Chondrocyte (in vitro differentiated cells): ENCODE data around the gene IGF2BP1. TPM values are rescaled to one million over a fixed set of nuclear protein-coding genes. Genes with fewer than 3 reads are reported as not detected.

Source experiments
- DNase-seq: peaks from one replicate; pipeline ENCODE4 v3.0.0; 2021; ENCODE audit warnings: mixed read lengths, low spot score
- H3K27ac Mint-ChIP-seq: one replicate; pipeline ENCODE4 v1.8.0; 2021; ENCODE audit warnings: mild to moderate bottlenecking, moderate library complexity, mixed read lengths; ENCODE audit not compliant: unreplicated experiment
- H3K27me3 Mint-ChIP-seq: 2 replicates; pipeline ENCODE4 v1.8.0; 2021; ENCODE audit warnings: low read depth, mixed read lengths
- H3K36me3 Mint-ChIP-seq: 2 replicates; pipeline ENCODE4 v1.8.0; 2021; ENCODE audit warnings: low read depth, mixed read lengths
- H3K4me1 Mint-ChIP-seq: 2 replicates; pipeline ENCODE4 v1.8.0; 2021; ENCODE audit warnings: low read depth, mild to moderate bottlenecking, mixed read lengths
- H3K4me3 Mint-ChIP-seq: one replicate; pipeline ENCODE4 v1.8.0; 2021; ENCODE audit warnings: mild to moderate bottlenecking, moderate library complexity, mixed read lengths; ENCODE audit not compliant: unreplicated experiment
- H3K9me3 Mint-ChIP-seq: 2 replicates; pipeline ENCODE4 v1.8.0; 2021; ENCODE audit warnings: low read depth, mixed read lengths
- total RNA-seq: library from RNA; stranded (reverse); gene quantifications from 3 replicates; pipeline ENCODE4 v1.2.1, GENCODE V29; 2021
- TF ChIP-seq, protein P1 (sequence below): fragments of 200-600 bp; sonication (generic); IDR thresholded peaks from 2 replicates; pipeline ENCODE4 v1.5.0; 2021; ENCODE audit warnings: antibody characterized with exemption, mild to moderate bottlenecking, moderate library complexity

IGF2BP1 gene
- total RNA-seq, 1 donor from 2014 or later = 60.0 TPM

DNA sequence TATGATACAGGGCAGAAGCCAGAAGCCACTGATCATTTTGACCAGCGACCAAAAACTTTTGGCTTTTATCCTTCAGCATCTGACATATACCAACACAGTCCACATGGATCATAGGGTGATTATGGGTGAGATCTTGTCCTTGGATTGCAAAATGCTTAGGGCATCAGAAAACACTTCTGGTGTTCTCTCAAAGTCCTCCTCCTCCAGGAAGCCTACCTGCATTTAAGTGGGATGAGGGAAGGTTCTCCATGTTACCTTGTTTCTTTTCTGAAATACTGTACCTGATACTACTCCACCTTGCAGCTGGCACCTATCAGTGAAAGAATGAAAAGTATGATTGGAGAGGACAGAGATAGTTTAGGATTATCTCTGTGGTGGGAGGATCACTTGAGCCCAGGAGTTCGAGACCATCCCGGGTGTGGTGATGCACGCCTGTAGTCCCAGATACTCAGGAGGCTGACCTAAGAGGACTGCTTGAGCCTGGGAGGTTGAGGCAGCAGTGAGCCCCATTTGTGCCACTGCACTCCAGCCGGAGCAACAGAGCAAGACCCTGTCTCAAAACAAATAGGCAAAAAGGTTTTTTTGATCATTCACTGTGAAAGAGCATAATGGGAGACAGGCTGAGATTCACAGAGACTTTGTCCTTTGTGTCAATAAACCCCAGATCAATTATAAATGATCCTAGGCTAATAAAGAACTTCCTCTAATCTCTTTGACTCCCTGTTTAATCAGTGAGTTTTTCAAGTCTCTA is 88.6 kb downstream of the IGF2BP1 start:
- no peak overlapping the region for H3K4me3 Mint-ChIP-seq
- H3K36me3 Mint-ChIP-seq = no peaks in the 10 kb centered on the region
- H3K27ac Mint-ChIP-seq = no peak overlapping the region
- H3K4me1 Mint-ChIP-seq = peaks cover 9% of the 10 kb centered on the region
- DNase-seq = no peak
- TF ChIP-seq, protein P1, sequence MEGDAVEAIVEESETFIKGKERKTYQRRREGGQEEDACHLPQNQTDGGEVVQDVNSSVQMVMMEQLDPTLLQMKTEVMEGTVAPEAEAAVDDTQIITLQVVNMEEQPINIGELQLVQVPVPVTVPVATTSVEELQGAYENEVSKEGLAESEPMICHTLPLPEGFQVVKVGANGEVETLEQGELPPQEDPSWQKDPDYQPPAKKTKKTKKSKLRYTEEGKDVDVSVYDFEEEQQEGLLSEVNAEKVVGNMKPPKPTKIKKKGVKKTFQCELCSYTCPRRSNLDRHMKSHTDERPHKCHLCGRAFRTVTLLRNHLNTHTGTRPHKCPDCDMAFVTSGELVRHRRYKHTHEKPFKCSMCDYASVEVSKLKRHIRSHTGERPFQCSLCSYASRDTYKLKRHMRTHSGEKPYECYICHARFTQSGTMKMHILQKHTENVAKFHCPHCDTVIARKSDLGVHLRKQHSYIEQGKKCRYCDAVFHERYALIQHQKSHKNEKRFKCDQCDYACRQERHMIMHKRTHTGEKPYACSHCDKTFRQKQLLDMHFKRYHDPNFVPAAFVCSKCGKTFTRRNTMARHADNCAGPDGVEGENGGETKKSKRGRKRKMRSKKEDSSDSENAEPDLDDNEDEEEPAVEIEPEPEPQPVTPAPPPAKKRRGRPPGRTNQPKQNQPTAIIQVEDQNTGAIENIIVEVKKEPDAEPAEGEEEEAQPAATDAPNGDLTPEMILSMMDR = no peak
- H3K9me3 Mint-ChIP-seq = no peaks in the 10 kb centered on the region
- H3K27me3 Mint-ChIP-seq = peaks cover 14% of the 10 kb centered on the region

DNA sequence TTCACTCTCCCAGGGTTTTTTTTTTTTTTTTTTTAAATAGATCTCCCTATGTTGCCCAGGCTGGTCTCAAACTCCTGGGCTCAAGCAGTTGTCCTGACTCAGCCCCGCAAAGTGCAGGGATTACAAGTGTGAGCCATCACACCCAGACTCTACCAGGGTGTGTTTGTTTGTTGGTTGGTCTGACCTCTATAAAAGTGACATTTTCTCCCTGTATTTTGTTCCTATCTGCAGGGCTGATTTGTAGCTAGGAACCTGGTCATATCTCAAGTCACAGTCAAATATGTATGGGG is 89.1 kb downstream of the IGF2BP1 start:
- DNase-seq = no peak
- H3K4me3 Mint-ChIP-seq = no peak overlapping the region
- peaks cover 10% of the 10 kb centered on the region for H3K27me3 Mint-ChIP-seq
- no peaks in the 10 kb centered on the region for H3K9me3 Mint-ChIP-seq
- no peak overlapping the region for H3K27ac Mint-ChIP-seq
- TF ChIP-seq, protein P1 = no peak
- peaks cover 9% of the 10 kb centered on the region for H3K4me1 Mint-ChIP-seq
- H3K36me3 Mint-ChIP-seq = no peaks in the 10 kb centered on the region

GRCh38 chr17:49086649-49087048 is 89.5 kb downstream of the IGF2BP1 start:
- no peaks in the 10 kb centered on the region for H3K36me3 Mint-ChIP-seq
- no peak for DNase-seq
- H3K9me3 Mint-ChIP-seq = no peaks in the 10 kb centered on the region
- H3K27ac Mint-ChIP-seq = no peak overlapping the region
- peaks cover 9% of the 10 kb centered on the region for H3K4me1 Mint-ChIP-seq
- TF ChIP-seq, protein P1 = no peak
- no peak overlapping the region for H3K4me3 Mint-ChIP-seq
- H3K27me3 Mint-ChIP-seq = peaks cover 10% of the 10 kb centered on the region

DNA sequence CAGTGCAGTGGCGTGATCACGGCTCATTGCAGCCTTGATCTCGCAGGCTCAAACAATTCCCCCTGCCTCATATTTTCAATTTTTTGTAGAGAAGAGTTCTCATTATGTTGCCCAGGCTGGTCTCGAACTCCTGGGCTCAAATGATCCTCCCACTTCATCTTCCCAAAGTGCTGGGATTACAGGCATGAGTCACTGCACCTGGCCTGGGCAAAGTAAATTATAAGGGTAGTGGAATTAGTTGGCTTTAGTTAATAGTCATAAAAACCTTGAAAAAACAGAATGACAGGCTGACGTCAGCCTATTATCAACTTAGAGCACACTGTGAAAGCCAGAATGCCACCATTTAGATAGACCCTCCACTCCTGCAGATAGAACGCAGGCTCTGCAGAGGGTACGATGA is 91.9 kb downstream of the IGF2BP1 start:
- Mint-ChIP-seq H3K9me3 (no peaks in the 10 kb centered on the region), H3K4me1 (peaks cover 9% of the 10 kb centered on the region), H3K36me3 (no peaks in the 10 kb centered on the region), H3K4me3 (no peak overlapping the region), H3K27ac (no peak overlapping the region), H3K27me3 (peaks cover 5% of the 10 kb centered on the region)
- DNase-seq = no peak
- TF ChIP-seq, protein P1 = no peak

DNA sequence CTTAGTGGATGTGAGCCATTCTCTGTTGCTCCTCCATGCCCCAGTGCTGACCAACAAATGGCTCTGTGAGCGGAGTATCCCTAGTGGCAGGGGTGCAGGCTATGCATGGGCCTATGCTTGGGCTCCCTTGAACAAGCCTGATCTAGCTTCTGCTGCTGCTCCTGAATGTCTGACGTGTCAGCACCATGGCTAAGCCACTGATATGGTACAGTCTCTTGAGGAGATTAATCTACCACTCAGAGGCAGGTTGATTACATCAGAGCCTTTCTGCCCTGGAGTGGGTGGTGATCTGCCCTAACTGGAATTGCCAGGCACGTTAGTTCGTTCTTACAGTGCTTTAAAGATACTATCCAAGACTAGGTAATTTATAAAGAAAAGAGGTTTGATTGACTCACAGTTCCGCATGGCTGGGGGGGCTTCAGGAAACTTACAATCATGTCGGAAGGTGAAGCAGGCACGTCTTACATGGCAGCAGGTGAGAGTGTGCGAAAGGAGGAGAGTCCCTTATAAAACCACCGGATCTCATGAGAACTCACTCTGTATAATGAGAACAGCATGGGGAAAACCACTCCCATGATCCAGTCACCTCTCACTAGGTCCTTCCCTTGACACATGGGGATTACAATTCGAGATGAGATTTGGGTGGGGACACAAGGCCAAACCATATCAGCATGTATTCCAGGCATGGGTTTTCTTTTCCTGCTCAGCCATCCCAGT is 93.9 kb downstream of the IGF2BP1 start:
- H3K4me1 Mint-ChIP-seq = no peaks in the 10 kb centered on the region
- no peak for DNase-seq
- H3K9me3 Mint-ChIP-seq = no peaks in the 10 kb centered on the region
- H3K36me3 Mint-ChIP-seq = no peaks in the 10 kb centered on the region
- H3K27ac Mint-ChIP-seq = no peak overlapping the region
- H3K27me3 Mint-ChIP-seq = peaks cover 5% of the 10 kb centered on the region
- no peak overlapping the region for H3K4me3 Mint-ChIP-seq
- TF ChIP-seq, protein P1 = no peak
